ENCODE data around the gene GPR33. TPM values are rescaled to one million over a fixed set of nuclear protein-coding genes. Genes with fewer than 3 reads are reported as not detected.
"Not testable (repeated sequence)": the region's sequence is repeated elsewhere in the genome, so short reads cannot be mapped to it uniquely, and the experiment has no call there.

The GPR33 gene
- total RNA-seq, 2 donors from 2014 or later: not detected

GRCh38 chr14:31476131-31476866 lies 11.5 kb downstream of the GPR33 start:
- H3K4me1 ChIP-seq: no peaks in the 10 kb centered on the region
- no peaks in the 10 kb centered on the region for H3K9me3 ChIP-seq
- H3K4me3 ChIP-seq: no peak overlapping the region
- no peak for TF ChIP-seq CTCF (IDR thresholded peaks at IDR 0.05)
- no peak for TF ChIP-seq POLR2A (IDR thresholded peaks at IDR 0.05)
- H3K36me3 ChIP-seq (replicated peaks in 1 of 2; ENCODE audit: insufficient read depth in 1 of 2, low read depth in 2 of 2): no peaks in the 10 kb centered on the region
- intact Hi-C loops (cut with DNase I): no loop called here
- 61 to 71% methylated on average over 4 of the region's 4 CpGs for WGBS, 2 donors
- ATAC-seq (no peak), DNase-seq (no peak)
- no peak overlapping the region for H3K27ac ChIP-seq
- no peaks in the 10 kb centered on the region for H3K27me3 ChIP-seq

- no peaks in the 10 kb centered on the region for H3K27me3 ChIP-seq
- intact Hi-C loops (cut with DNase I): no loop called here
- DNase-seq (no peak), ATAC-seq (no peak)
- no peaks in the 10 kb centered on the region for H3K9me3 ChIP-seq
- TF ChIP-seq CTCF (IDR thresholded peaks at IDR 0.05) (no peak), POLR2A (IDR thresholded peaks at IDR 0.05) (no peak)
- 80 to 87% methylated on average over 6 of the region's 6 CpGs for WGBS, 2 donors
- no peaks in the 10 kb centered on the region for H3K36me3 ChIP-seq (replicated peaks in 1 of 2; ENCODE audit: insufficient read depth in 1 of 2, low read depth in 2 of 2)
- H3K4me1 ChIP-seq: no peaks in the 10 kb centered on the region
- no peak overlapping the region for H3K4me3 ChIP-seq
- H3K27ac ChIP-seq: no peak overlapping the region
Observed at GRCh38 chr14:31466554-31466953, 21.3 kb downstream of the GPR33 start.

GRCh38 chr14:31465111-31465510 lies 22.7 kb downstream of the GPR33 start:
- ATAC-seq (no peak), DNase-seq (no peak)
- no peak for TF ChIP-seq CTCF (IDR thresholded peaks at IDR 0.05)
- TF ChIP-seq POLR2A (IDR thresholded peaks at IDR 0.05): no peak

GRCh38 chr14:31462450-31462849 lies 25.4 kb downstream of the GPR33 start:
- H3K36me3 ChIP-seq (replicated peaks in 1 of 2; ENCODE audit: insufficient read depth in 1 of 2, low read depth in 2 of 2); DNase-seq; H3K4me1 ChIP-seq; H3K27ac ChIP-seq; H3K27me3 ChIP-seq; ATAC-seq; H3K4me3 ChIP-seq; intact Hi-C loops (cut with DNase I); H3K9me3 ChIP-seq: not testable (repeated sequence)
- WGBS, 2 donors: 86 to 90% methylated on average over 2 of the region's 2 CpGs

More at GRCh38 chr14:31465111-31465510, 22.7 kb downstream of the GPR33 start:
- Histone ChIP-seq H3K9me3 (no peaks in the 10 kb centered on the region), H3K4me1 (no peaks in the 10 kb centered on the region), H3K27me3 (no peaks in the 10 kb centered on the region), H3K4me3 (no peak overlapping the region), H3K27ac (no peak overlapping the region), H3K36me3 (replicated peaks in 1 of 2; ENCODE audit: insufficient read depth in 1 of 2, low read depth in 2 of 2) (no peaks in the 10 kb centered on the region)
- intact Hi-C loops (cut with DNase I): no loop called here

GRCh38 chr14:31461545-31461944 lies 26.3 kb downstream of the GPR33 start:
- H3K4me1 ChIP-seq: peaks cover 6% of the 10 kb centered on the region
- no peaks in the 10 kb centered on the region for H3K9me3 ChIP-seq
- intact Hi-C loops (cut with DNase I): no loop called here
- 81 to 82% methylated on average over 3 of the region's 3 CpGs for WGBS, 2 donors
- TF ChIP-seq CTCF (IDR thresholded peaks at IDR 0.05) (no peak), POLR2A (IDR thresholded peaks at IDR 0.05) (no peak)
- H3K4me3 ChIP-seq: no peak overlapping the region
- DNase-seq (no peak), ATAC-seq (no peak)
- H3K27me3 ChIP-seq: no peaks in the 10 kb centered on the region
- no peaks in the 10 kb centered on the region for H3K36me3 ChIP-seq (replicated peaks in 1 of 2; ENCODE audit: insufficient read depth in 1 of 2, low read depth in 2 of 2)
- H3K27ac ChIP-seq: no peak overlapping the region
